Measurements from ENCODE around the gene TNNC1.

Gene TNNC1

DNA sequence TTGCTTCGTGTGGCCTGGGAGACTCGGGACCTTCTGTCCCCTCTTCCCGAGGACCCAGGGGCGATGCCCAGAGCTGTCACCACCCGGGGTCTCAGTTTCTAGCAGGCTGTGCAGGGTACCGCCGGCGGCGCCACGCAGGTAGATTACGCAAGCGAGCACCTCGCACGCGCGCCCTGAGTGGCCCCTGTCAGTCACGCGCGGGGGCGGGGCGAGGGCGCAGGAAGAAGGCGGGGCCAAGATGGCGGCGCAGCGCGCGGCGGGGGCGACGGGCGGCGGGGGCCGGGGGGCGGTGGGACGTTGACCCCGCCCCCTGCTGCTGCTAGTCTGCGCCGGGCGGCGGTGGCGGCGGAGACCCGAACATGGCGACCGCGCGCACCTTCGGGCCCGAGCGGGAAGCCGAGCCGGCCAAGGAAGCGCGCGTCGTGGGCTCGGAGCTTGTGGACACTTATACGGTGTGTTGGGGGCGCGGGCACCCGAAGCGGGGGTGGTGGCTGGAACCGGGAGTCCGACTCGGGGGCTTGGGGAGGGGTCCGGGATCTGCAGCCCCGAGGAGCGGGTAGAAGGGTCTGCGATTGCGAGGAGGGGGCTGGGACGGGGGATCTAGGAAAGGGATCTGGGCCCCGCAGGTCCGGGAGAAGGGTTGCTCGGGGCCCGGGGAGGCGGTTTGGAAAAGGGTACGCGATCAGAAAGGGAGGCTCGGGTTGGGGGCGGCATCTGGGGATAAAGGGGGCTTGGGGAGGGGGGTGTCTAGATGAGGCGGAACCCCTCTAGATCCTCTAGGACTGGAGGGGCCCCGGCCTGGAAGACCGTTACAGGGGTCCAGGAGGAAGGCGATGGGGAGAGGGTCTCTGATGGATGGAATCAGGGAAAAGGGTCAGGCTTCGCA lies 1.7 kb upstream of the TNNC1 start, which contains the start of gene NISCH:
TSS of gene NISCH (plus strand) at position 322 of the 886 bp plus-strand sequence. CDS start at position 360, 38 bp downstream.
- H3K4me3 ChIP-seq (ENCODE audit: low read depth, low read length) = peak within 1 kb of the TSS; percentile 75
- TF ChIP-seq, protein P1, sequence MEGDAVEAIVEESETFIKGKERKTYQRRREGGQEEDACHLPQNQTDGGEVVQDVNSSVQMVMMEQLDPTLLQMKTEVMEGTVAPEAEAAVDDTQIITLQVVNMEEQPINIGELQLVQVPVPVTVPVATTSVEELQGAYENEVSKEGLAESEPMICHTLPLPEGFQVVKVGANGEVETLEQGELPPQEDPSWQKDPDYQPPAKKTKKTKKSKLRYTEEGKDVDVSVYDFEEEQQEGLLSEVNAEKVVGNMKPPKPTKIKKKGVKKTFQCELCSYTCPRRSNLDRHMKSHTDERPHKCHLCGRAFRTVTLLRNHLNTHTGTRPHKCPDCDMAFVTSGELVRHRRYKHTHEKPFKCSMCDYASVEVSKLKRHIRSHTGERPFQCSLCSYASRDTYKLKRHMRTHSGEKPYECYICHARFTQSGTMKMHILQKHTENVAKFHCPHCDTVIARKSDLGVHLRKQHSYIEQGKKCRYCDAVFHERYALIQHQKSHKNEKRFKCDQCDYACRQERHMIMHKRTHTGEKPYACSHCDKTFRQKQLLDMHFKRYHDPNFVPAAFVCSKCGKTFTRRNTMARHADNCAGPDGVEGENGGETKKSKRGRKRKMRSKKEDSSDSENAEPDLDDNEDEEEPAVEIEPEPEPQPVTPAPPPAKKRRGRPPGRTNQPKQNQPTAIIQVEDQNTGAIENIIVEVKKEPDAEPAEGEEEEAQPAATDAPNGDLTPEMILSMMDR (IDR thresholded peaks at IDR 0.05; ENCODE audit: low read depth, low read length) = no peak

DNA sequence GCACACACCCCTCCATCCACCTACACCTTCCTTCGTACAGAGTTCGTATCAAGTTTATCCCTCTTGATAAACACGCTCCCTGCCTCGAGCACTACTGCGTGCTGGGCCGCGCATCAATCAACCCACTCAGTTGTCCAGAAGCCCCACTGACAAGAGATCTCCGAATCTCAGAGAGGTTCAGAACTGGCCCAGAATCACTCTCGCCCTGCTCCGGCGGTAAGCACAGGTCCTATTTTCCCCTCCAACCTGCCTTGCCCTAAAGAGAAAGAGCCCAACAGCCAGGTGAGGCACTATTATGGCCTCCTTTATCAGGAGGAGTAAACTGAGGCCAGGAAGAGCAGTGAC lies 1.1 kb upstream of the TNNC1 start:
- H3K4me3 ChIP-seq (ENCODE audit: low read depth, low read length) = peak overlapping the region; percentile 75
- TF ChIP-seq, protein P1 (IDR thresholded peaks at IDR 0.05; ENCODE audit: low read depth, low read length) = no peak

DNA sequence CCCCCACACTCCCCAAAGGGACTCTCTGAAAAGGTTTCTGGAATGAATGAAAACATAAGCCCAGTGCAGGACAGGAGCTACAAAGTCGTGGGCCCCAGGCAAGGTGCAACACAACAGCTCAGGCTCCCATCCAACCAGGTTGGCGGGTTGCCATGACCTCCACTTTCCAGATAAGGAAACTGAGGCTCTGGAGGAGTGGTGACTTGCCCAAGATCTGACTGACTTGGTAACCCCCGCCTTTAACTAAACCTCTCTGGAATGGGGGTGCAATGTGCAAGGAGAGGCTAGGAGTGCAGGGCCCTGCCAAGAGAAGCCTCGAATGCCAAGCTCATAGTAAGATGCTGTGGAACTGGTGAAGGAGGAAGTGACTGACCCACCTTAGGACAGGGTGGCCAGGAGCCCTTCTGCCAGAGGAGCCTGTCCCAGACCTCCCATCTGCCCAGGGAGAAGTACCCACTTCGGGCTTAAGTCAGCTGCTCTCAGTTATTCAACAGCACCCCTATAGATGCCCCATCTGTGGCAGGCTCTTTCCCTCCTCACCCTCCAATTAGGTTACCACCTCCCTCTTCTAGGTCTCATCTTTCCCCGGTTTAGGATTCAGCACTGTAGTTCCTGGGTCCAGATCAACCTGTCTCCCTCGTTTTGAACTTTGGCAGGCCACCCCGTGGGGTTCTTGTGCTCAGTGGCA lies 553 bp upstream of the TNNC1 start:
- TF ChIP-seq, protein P1 (IDR thresholded peaks at IDR 0.05; ENCODE audit: low read depth, low read length) = no peak
- H3K4me3 ChIP-seq (ENCODE audit: low read depth, low read length) = no peak overlapping the region

GRCh38 chr3:52452570-52453221 lies 1.1 kb downstream of the TNNC1 start:
- H3K4me3 ChIP-seq (ENCODE audit: low read depth, low read length) = no peak overlapping the region
- TF ChIP-seq, protein P1 (IDR thresholded peaks at IDR 0.05; ENCODE audit: low read depth, low read length) = no peak

GRCh38 chr3:52452126-52452525 lies 1.7 kb downstream of the TNNC1 start:
- H3K4me3 ChIP-seq (ENCODE audit: low read depth, low read length) = no peak overlapping the region
- TF ChIP-seq, protein P1 (IDR thresholded peaks at IDR 0.05; ENCODE audit: low read depth, low read length) = no peak

- TF ChIP-seq, protein P1 (IDR thresholded peaks at IDR 0.05; ENCODE audit: low read depth, low read length) = peak; percentile 19; the same call in 1 of the 2 replicates
Observed at GRCh38 chr3:52451237-52452083, 2.4 kb downstream of the TNNC1 start.

More at GRCh38 chr3:52451237-52452083, 2.4 kb downstream of the TNNC1 start:
- H3K4me3 ChIP-seq (ENCODE audit: low read depth, low read length) = no peak overlapping the region
